ENCODE measurements around the gene PGBD5. TPM values are rescaled to one million over a fixed set of nuclear protein-coding genes. Genes with fewer than 3 reads are reported as not detected.

The PGBD5 gene
- total and polyA plus RNA-seq, 2 of the 13 experiments (the other 11 are each of a cell fraction or from before 2014, with no cell fraction given): 0.04 to 0.13 TPM

GRCh38 chr1:230276401-230276800 is 149.7 kb downstream of the PGBD5 start:
- Histone ChIP-seq H3K4me2 (ENCODE audit: low read depth, low read length) (no peak overlapping the region), H3K4me1 (ENCODE audit: insufficient read depth, low read length) (no peaks in the 10 kb centered on the region), H2AFZ (ENCODE audit: low read length) (no peak overlapping the region), H3K36me3 (replicated peaks in 1 of 2; ENCODE audit: control insufficient read depth in 1 of 2, insufficient read depth in 2 of 2, low read length in 2 of 2) (peaks cover 5 to 37% of the 10 kb centered on the region in 2 experiments), H3K9me3 (ENCODE audit: low read length) (no peaks in the 10 kb centered on the region), H3K4me3 (replicated peaks in 1 of 3; ENCODE audit: insufficient read depth in 1 of 3, low read depth in 2 of 3, low read length in 3 of 3) (no peak overlapping the region), H3K27me3 (ENCODE audit: control insufficient read depth in 1 of 2, insufficient read depth in 2 of 2, low read length in 2 of 2) (no peaks in the 10 kb centered on the region), H3K27ac (ENCODE audit: extremely low read length, insufficient read depth, low read length) (no peak overlapping the region), H3K9ac (ENCODE audit: insufficient read depth, low read depth, low read length) (no peak overlapping the region), H4K20me1 (ENCODE audit: insufficient read depth, low read length) (no peaks in the 10 kb centered on the region), H3K79me2 (ENCODE audit: insufficient read depth, low read length) (no peaks in the 10 kb centered on the region)
- DNase-seq (ENCODE audit: low spot score) (no peak), FAIRE-seq (no peak), ATAC-seq (no peak)
- ChIA-PET CTCF (ENCODE audit: low intra/inter-chr PET ratio, low total read pairs) (no interaction called here), POLR2A (no interaction called here)
- WGBS (ENCODE audit: low lambda C conversion rate): 100% methylated on average over 3 of the region's 5 CpGs
- no peak for TF ChIP-seq NFE2L1 (CRISPR knock-in tag; IDR thresholded peaks at IDR 0.05; ENCODE audit: borderline replicate concordance)
- TF ChIP-seq ZSCAN9 (CRISPR knock-in tag; IDR thresholded peaks at IDR 0.05; ENCODE audit: borderline replicate concordance): no peak
- no peak for TF ChIP-seq ZNF703 (CRISPR knock-in tag; IDR thresholded peaks at IDR 0.05; ENCODE audit: borderline replicate concordance)
- no peak for TF ChIP-seq ZNF354B (CRISPR knock-in tag; IDR thresholded peaks at IDR 0.05)
- no peak for TF ChIP-seq ZNF572 (CRISPR knock-in tag; IDR thresholded peaks at IDR 0.05)
- no peak for TF ChIP-seq HNRNPUL1 (IDR thresholded peaks at IDR 0.05; ENCODE audit: low read depth, low read length)
- TF ChIP-seq KDM5A (IDR thresholded peaks at IDR 0.05; ENCODE audit: borderline replicate concordance, low read length): no peak
- intact Hi-C loops (cut with micrococcal nuclease; ENCODE audit: unreplicated experiment) (no loop called here), in situ Hi-C loops (cut with HindIII; ENCODE audit: extremely low pct_ligation_motif_present, low pct_unique_long_range_greater_than_20kb) (no loop called here)
- no TSS peak for BruUV-seq (replicated peaks)

DNA sequence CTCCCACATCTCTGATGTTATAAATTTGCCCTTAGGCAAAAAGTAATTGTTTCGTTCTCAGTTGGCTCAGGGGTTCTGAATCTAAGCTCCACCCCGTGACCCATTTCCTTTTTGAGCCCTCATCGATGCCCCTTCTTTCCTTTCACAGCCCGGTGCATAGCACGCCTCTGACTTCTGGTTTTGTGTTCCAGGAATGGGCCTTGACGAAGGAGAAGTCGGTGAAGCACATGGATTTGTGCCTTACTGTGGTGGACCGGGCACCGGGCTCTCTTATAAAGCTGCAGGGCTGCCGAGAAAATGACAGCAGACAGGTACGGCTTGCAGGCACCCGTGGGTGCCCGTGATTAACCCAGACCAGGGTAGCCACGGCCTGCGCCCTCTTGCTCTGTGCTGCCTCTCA is 151.9 kb downstream of the PGBD5 start:
- no peaks in the 10 kb centered on the region for H3K79me2 ChIP-seq (ENCODE audit: insufficient read depth, low read length)
- H2AFZ ChIP-seq (ENCODE audit: low read length): no peak overlapping the region
- no peak for ATAC-seq
- no TSS peak for BruUV-seq (replicated peaks)
- ChIA-PET CTCF (ENCODE audit: low intra/inter-chr PET ratio, low total read pairs) (no interaction called here), POLR2A (no interaction called here)
- H3K4me2 ChIP-seq (ENCODE audit: low read depth, low read length): no peak overlapping the region
- H3K4me1 ChIP-seq (ENCODE audit: insufficient read depth, low read length): no peaks in the 10 kb centered on the region
- H3K27me3 ChIP-seq (ENCODE audit: control insufficient read depth in 1 of 2, insufficient read depth in 2 of 2, low read length in 2 of 2): no peaks in the 10 kb centered on the region
- intact Hi-C loops (cut with micrococcal nuclease; ENCODE audit: unreplicated experiment) (no loop called here), in situ Hi-C loops (cut with HindIII; ENCODE audit: extremely low pct_ligation_motif_present, low pct_unique_long_range_greater_than_20kb) (no loop called here)
- no peaks in the 10 kb centered on the region for H3K9me3 ChIP-seq (ENCODE audit: low read length)
- H3K27ac ChIP-seq (ENCODE audit: extremely low read length, insufficient read depth, low read length): no peak overlapping the region
- H3K36me3 ChIP-seq (replicated peaks in 1 of 2; ENCODE audit: control insufficient read depth in 1 of 2, insufficient read depth in 2 of 2, low read length in 2 of 2): peaks cover 4 to 27% of the 10 kb centered on the region in 2 experiments
- 99% methylated on average over 8 of the region's 15 CpGs for WGBS (ENCODE audit: low lambda C conversion rate)
- FAIRE-seq: no peak
- no peak overlapping the region for H3K4me3 ChIP-seq (replicated peaks in 1 of 3; ENCODE audit: insufficient read depth in 1 of 3, low read depth in 2 of 3, low read length in 3 of 3)
- DNase-seq (ENCODE audit: low spot score): no peak
- H3K9ac ChIP-seq (ENCODE audit: insufficient read depth, low read depth, low read length): no peak overlapping the region
- peaks cover under 1% of the 10 kb centered on the region; the same call in 1 of the 2 replicates for H4K20me1 ChIP-seq (ENCODE audit: insufficient read depth, low read length)
- TF ChIP-seq, protein P1, sequence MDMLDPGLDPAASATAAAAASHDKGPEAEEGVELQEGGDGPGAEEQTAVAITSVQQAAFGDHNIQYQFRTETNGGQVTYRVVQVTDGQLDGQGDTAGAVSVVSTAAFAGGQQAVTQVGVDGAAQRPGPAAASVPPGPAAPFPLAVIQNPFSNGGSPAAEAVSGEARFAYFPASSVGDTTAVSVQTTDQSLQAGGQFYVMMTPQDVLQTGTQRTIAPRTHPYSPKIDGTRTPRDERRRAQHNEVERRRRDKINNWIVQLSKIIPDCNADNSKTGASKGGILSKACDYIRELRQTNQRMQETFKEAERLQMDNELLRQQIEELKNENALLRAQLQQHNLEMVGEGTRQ (IDR thresholded peaks at IDR 0.05; ENCODE audit: low read depth, low read length): no peak
- TF ChIP-seq, protein P1 (CRISPR knock-in tag; IDR thresholded peaks at IDR 0.05; ENCODE audit: borderline replicate concordance): no peak
- TF ChIP-seq CENPX (CRISPR knock-in tag; IDR thresholded peaks at IDR 0.05) (no peak), CEBPG (CRISPR knock-in tag; IDR thresholded peaks at IDR 0.05) (no peak), JDP2 (CRISPR knock-in tag; IDR thresholded peaks at IDR 0.05; ENCODE audit: borderline replicate concordance) (no peak), NAIF1 (CRISPR knock-in tag; IDR thresholded peaks at IDR 0.05; ENCODE audit: borderline replicate concordance) (no peak), ARNTL (CRISPR knock-in tag; IDR thresholded peaks at IDR 0.05) (no peak), ZNF770 (CRISPR knock-in tag; IDR thresholded peaks at IDR 0.05) (no peak)
- TF ChIP-seq, protein P2, sequence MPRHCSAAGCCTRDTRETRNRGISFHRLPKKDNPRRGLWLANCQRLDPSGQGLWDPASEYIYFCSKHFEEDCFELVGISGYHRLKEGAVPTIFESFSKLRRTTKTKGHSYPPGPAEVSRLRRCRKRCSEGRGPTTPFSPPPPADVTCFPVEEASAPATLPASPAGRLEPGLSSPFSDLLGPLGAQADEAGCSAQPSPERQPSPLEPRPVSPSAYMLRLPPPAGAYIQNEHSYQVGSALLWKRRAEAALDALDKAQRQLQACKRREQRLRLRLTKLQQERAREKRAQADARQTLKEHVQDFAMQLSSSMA (CRISPR knock-in tag; IDR thresholded peaks at IDR 0.05): no peak
